H9 (cell line): ENCODE measurements around the gene TRPM3. TPM values are rescaled to one million over a fixed set of nuclear protein-coding genes. Genes with fewer than 3 reads are reported as not detected.

Experiments
- DNase-seq: peaks from one replicate; pipeline ENCODE4 v3.0.0-alpha.2; 2017
- H2AFZ ChIP-seq: one replicate; pipeline ENCODE4 v1.6.1; 2013; ENCODE audit warnings: mild to moderate bottlenecking, low read length, control low read depth, moderate library complexity
- H2AK5ac ChIP-seq: 2 replicates; pipeline ENCODE4 v1.6.1; 2013; ENCODE audit warnings: low read length, control low read depth, mixed read lengths; ENCODE audit not compliant: insufficient read length
- H2BK120ac ChIP-seq: one replicate; pipeline ENCODE4 v1.6.1; 2013; ENCODE audit warnings: low read depth, mild to moderate bottlenecking, low read length, control low read depth, inconsistent platforms; ENCODE audit not compliant: poor library complexity, severe bottlenecking
- H2BK12ac ChIP-seq: 2 replicates; pipeline ENCODE4 v1.6.1; 2013; ENCODE audit warnings: low read length, control low read depth, mixed read lengths, low read depth; ENCODE audit not compliant: insufficient read length
- H2BK15ac ChIP-seq: 2 replicates; pipeline ENCODE4 v1.6.1; 2013; ENCODE audit warnings: low read depth, low read length, control low read depth
- H2BK20ac ChIP-seq: one replicate; pipeline ENCODE4 v1.6.1; 2013; ENCODE audit warnings: low read depth, mild to moderate bottlenecking, low read length, control low read depth, inconsistent platforms; ENCODE audit not compliant: poor library complexity, severe bottlenecking
- H2BK5ac ChIP-seq: 2 replicates; pipeline ENCODE4 v1.6.1; 2013; ENCODE audit warnings: low read length, control low read depth, mixed read lengths; ENCODE audit not compliant: insufficient read length
- H3K14ac ChIP-seq: 2 replicates; pipeline ENCODE4 v1.6.1; 2013; ENCODE audit warnings: low read length, control low read depth; ENCODE audit not compliant: insufficient read depth
- H3K18ac ChIP-seq: 2 replicates; pipeline ENCODE4 v1.6.1; 2013; ENCODE audit warnings: low read depth, mild to moderate bottlenecking, mixed read lengths, low read length, control low read depth; ENCODE audit not compliant: insufficient read length
- H3K23ac ChIP-seq: 2 replicates; pipeline ENCODE4 v1.6.1; 2013; ENCODE audit warnings: low read length, control low read depth, mixed read lengths, low read depth; ENCODE audit not compliant: insufficient read length
- H3K23me2 ChIP-seq: 2 replicates; pipeline ENCODE4 v1.6.1; 2013; ENCODE audit warnings: low read depth, mild to moderate bottlenecking, mixed read lengths, low read length, control low read depth; ENCODE audit not compliant: insufficient read length, poor library complexity, severe bottlenecking
- H3K27ac ChIP-seq: 2 replicates; pipeline ENCODE4 v1.5.1; 2013; ENCODE audit warnings: low read length, control low read depth, mixed read lengths, low read depth; ENCODE audit not compliant: insufficient read length
- H3K27me3 ChIP-seq: 2 replicates; pipeline ENCODE4 v1.6.1; 2013; ENCODE audit warnings: low read length, control low read depth, inconsistent platforms; ENCODE audit not compliant: insufficient read depth
- H3K4ac ChIP-seq: 2 replicates; pipeline ENCODE4 v1.6.1; 2013; ENCODE audit warnings: low read depth, mild to moderate bottlenecking, control low read depth, inconsistent platforms, low read length, moderate library complexity
- H3K4me1 ChIP-seq: 2 replicates; pipeline ENCODE4 v1.6.1; 2013; ENCODE audit warnings: low read length, control low read depth, inconsistent platforms; ENCODE audit not compliant: insufficient read depth
- H3K4me2 ChIP-seq: 2 replicates; pipeline ENCODE4 v1.6.1; 2013; ENCODE audit warnings: low read length, control low read depth, mixed read lengths; ENCODE audit not compliant: insufficient read length, insufficient read depth
- H3K56ac ChIP-seq: 2 replicates; pipeline ENCODE4 v1.6.1; 2013; ENCODE audit warnings: low read depth, mild to moderate bottlenecking, mixed read lengths, low read length, control low read depth; ENCODE audit not compliant: insufficient read length
- H3K79me1 ChIP-seq: 2 replicates; pipeline ENCODE4 v1.6.1; 2013; ENCODE audit warnings: low read depth, mild to moderate bottlenecking, moderate library complexity, low read length, control low read depth, inconsistent platforms; ENCODE audit not compliant: insufficient read depth, poor library complexity, severe bottlenecking
- H3K79me2 ChIP-seq: 2 replicates; pipeline ENCODE4 v1.6.1; 2013; ENCODE audit warnings: low read length, control low read depth, inconsistent platforms; ENCODE audit not compliant: insufficient read depth
- H3K9ac ChIP-seq: 2 replicates; pipeline ENCODE4 v1.6.1; 2013; ENCODE audit warnings: low read length, control low read depth, mixed read lengths; ENCODE audit not compliant: insufficient read length; ENCODE audit errors: extremely low read depth
- H3K9me3 ChIP-seq: one replicate; pipeline ENCODE4 v1.6.1; 2013; ENCODE audit warnings: low read depth, low read length, inconsistent platforms; ENCODE audit not compliant: control insufficient read depth
- H3T11ph ChIP-seq: one replicate; pipeline ENCODE4 v1.6.1; 2013; ENCODE audit warnings: mild to moderate bottlenecking, low read length, control low read depth, inconsistent platforms
- H4K20me1 ChIP-seq: one replicate; pipeline ENCODE4 v1.6.1; 2013; ENCODE audit not compliant: control insufficient read depth, insufficient read length, insufficient read depth
- H4K5ac ChIP-seq: 2 replicates; pipeline ENCODE4 v1.6.1; 2013; ENCODE audit warnings: low read depth, mild to moderate bottlenecking, mixed read lengths, low read length, control low read depth; ENCODE audit not compliant: insufficient read length
- H4K8ac ChIP-seq: replicated peaks from 2 replicates; pipeline ENCODE4 v1.6.1; 2013; ENCODE audit warnings: low read length, control low read depth, mixed read lengths, low read depth; ENCODE audit not compliant: insufficient read length
- H4K91ac ChIP-seq: 2 replicates; pipeline ENCODE4 v1.6.1; 2013; ENCODE audit warnings: low read depth, mild to moderate bottlenecking, moderate library complexity, mixed read lengths, low read length, control low read depth; ENCODE audit not compliant: insufficient read length
- H3K27ac Mint-ChIP-seq, 3 experiments: 2 replicates in 2 of 3; 3 replicates in 1 of 3; pipeline ENCODE4 v1.8.0; 2020 to 2021; ENCODE audit warnings: mixed read lengths in 3 of 3, mild to moderate bottlenecking in 1 of 3, moderate library complexity in 1 of 3
- H3K27me3 Mint-ChIP-seq: 2 replicates; pipeline ENCODE4 v1.8.0; 2021; ENCODE audit warnings: low read depth, mild to moderate bottlenecking, moderate library complexity, mixed read lengths
- H3K36me3 Mint-ChIP-seq, 3 experiments: 2 replicates in 2 of 3; 3 replicates in 1 of 3; pipeline ENCODE4 v1.8.0; 2020 to 2021; ENCODE audit warnings: low read depth in 3 of 3, mixed read lengths in 3 of 3; ENCODE audit not compliant: insufficient read depth in 1 of 3
- H3K4me1 Mint-ChIP-seq, 2 experiments: 2 replicates each; pipeline ENCODE4 v1.8.0; 2020; ENCODE audit warnings: mixed read lengths in 2 of 2
- H3K4me3 Mint-ChIP-seq, 2 experiments: 2 replicates in 1 of 2; 3 replicates in 1 of 2; pipeline ENCODE4 v1.8.0; 2020 to 2021; ENCODE audit warnings: mild to moderate bottlenecking in 2 of 2, mixed read lengths in 2 of 2, moderate library complexity in 1 of 2
- H3K9me3 Mint-ChIP-seq, 2 experiments: 2 replicates in 1 of 2; 3 replicates in 1 of 2; pipeline ENCODE4 v1.8.0; 2020; ENCODE audit warnings: mild to moderate bottlenecking in 2 of 2, mixed read lengths in 2 of 2, moderate library complexity in 1 of 2
- WGBS: extraction: QIAGEN DNeasy Blood & Tissue Kit; methylation state at CpG from one replicate; pipeline ENCODE4 v1.1.7; 2013; ENCODE audit warnings: missing lambda C conversion rate, low lambda C conversion rate, mixed read lengths; ENCODE audit not compliant: insufficient read length; ENCODE audit errors: extremely low coverage; 5-methylcytosine and 5-hydroxymethylcytosine counted together
- total RNA-seq: library from RNA; stranded (reverse); gene quantifications from 2 replicates; pipeline ENCODE4 v1.2.1, GENCODE V29; 2021
- TF ChIP-seq, protein P1 (sequence below): fragments of 200-600 bp; sonication (generic); conservative IDR thresholded peaks from 3 replicates; pipeline ENCODE4 v1.8.0; 2021; ENCODE audit warnings: antibody characterized with exemption, mild to moderate bottlenecking

TRPM3 gene
- total RNA-seq, 1 experiment from 2014 or later, result 10.3 TPM

GRCh38 chr9:71127301-71127700 is 5.9 kb upstream of the TRPM3 start:
- H3K4me3 Mint-ChIP-seq, result no peak overlapping the region
- Histone ChIP-seq H2BK12ac (no peak overlapping the region), H4K20me1 (no peaks in the 10 kb centered on the region), H3K79me1 (no peaks in the 10 kb centered on the region), H2BK5ac (no peak overlapping the region), H3K9me3 (no peaks in the 10 kb centered on the region), H2BK120ac (no peak overlapping the region), H3K27me3 (no peaks in the 10 kb centered on the region), H4K91ac (no peak overlapping the region), H3K9ac (no peak overlapping the region), H3K23me2 (no peaks in the 10 kb centered on the region), H3K79me2 (no peaks in the 10 kb centered on the region), H4K5ac (no peak overlapping the region), H3K23ac (no peak overlapping the region), H2AK5ac (no peak overlapping the region), H3K4me2 (no peak overlapping the region), H3T11ph (no peak overlapping the region), H2BK20ac (no peak overlapping the region), H3K14ac (no peak overlapping the region), H3K4ac (no peak overlapping the region), H3K56ac (no peak overlapping the region), H2AFZ (no peak overlapping the region), H4K8ac (no peak overlapping the region), H3K27ac (no peak overlapping the region), H2BK15ac (no peak overlapping the region), H3K4me1 (peaks cover 10% of the 10 kb centered on the region; the same call in 1 of the 2 replicates), H3K18ac (no peak overlapping the region)
- H3K36me3 Mint-ChIP-seq, result peaks cover 4 to 21% (median 10%) of the 10 kb centered on the region in 3 experiments
- DNase-seq, result no peak
- H3K9me3 Mint-ChIP-seq, result peaks cover 5% of the 10 kb centered on the region in 2 experiments; a peak in 3 of 5 replicates
- no CpG with 5 or more reads among the region's 2 CpGs for WGBS
- H3K27me3 Mint-ChIP-seq, result no peaks in the 10 kb centered on the region
- peaks cover 30 to 38% of the 10 kb centered on the region in 2 experiments for H3K4me1 Mint-ChIP-seq
- TF ChIP-seq, protein P1, sequence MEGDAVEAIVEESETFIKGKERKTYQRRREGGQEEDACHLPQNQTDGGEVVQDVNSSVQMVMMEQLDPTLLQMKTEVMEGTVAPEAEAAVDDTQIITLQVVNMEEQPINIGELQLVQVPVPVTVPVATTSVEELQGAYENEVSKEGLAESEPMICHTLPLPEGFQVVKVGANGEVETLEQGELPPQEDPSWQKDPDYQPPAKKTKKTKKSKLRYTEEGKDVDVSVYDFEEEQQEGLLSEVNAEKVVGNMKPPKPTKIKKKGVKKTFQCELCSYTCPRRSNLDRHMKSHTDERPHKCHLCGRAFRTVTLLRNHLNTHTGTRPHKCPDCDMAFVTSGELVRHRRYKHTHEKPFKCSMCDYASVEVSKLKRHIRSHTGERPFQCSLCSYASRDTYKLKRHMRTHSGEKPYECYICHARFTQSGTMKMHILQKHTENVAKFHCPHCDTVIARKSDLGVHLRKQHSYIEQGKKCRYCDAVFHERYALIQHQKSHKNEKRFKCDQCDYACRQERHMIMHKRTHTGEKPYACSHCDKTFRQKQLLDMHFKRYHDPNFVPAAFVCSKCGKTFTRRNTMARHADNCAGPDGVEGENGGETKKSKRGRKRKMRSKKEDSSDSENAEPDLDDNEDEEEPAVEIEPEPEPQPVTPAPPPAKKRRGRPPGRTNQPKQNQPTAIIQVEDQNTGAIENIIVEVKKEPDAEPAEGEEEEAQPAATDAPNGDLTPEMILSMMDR, result no peak
- no peak overlapping the region for H3K27ac Mint-ChIP-seq
